H9 (cell line): ENCODE measurements around the gene CDY1. TPM values are rescaled to one million over a fixed set of nuclear protein-coding genes. Genes with fewer than 3 reads are reported as not detected.
"Not testable (repeated sequence)": the region's sequence is repeated elsewhere in the genome, so short reads cannot be mapped to it uniquely, and the experiment has no call there.

Experiments
- DNase-seq: peaks from one replicate; pipeline ENCODE4 v3.0.0-alpha.2; 2017
- H2AFZ ChIP-seq: one replicate; pipeline ENCODE4 v1.6.1; 2013; ENCODE audit warnings: mild to moderate bottlenecking, low read length, control low read depth, moderate library complexity
- H2AK5ac ChIP-seq: 2 replicates; pipeline ENCODE4 v1.6.1; 2013; ENCODE audit warnings: low read length, control low read depth, mixed read lengths; ENCODE audit not compliant: insufficient read length
- H2BK120ac ChIP-seq: one replicate; pipeline ENCODE4 v1.6.1; 2013; ENCODE audit warnings: low read depth, mild to moderate bottlenecking, low read length, control low read depth, inconsistent platforms; ENCODE audit not compliant: poor library complexity, severe bottlenecking
- H2BK12ac ChIP-seq: 2 replicates; pipeline ENCODE4 v1.6.1; 2013; ENCODE audit warnings: low read length, control low read depth, mixed read lengths, low read depth; ENCODE audit not compliant: insufficient read length
- H2BK15ac ChIP-seq: 2 replicates; pipeline ENCODE4 v1.6.1; 2013; ENCODE audit warnings: low read depth, low read length, control low read depth
- H2BK20ac ChIP-seq: one replicate; pipeline ENCODE4 v1.6.1; 2013; ENCODE audit warnings: low read depth, mild to moderate bottlenecking, low read length, control low read depth, inconsistent platforms; ENCODE audit not compliant: poor library complexity, severe bottlenecking
- H2BK5ac ChIP-seq: 2 replicates; pipeline ENCODE4 v1.6.1; 2013; ENCODE audit warnings: low read length, control low read depth, mixed read lengths; ENCODE audit not compliant: insufficient read length
- H3K14ac ChIP-seq: 2 replicates; pipeline ENCODE4 v1.6.1; 2013; ENCODE audit warnings: low read length, control low read depth; ENCODE audit not compliant: insufficient read depth
- H3K18ac ChIP-seq: 2 replicates; pipeline ENCODE4 v1.6.1; 2013; ENCODE audit warnings: low read depth, mild to moderate bottlenecking, mixed read lengths, low read length, control low read depth; ENCODE audit not compliant: insufficient read length
- H3K23ac ChIP-seq: 2 replicates; pipeline ENCODE4 v1.6.1; 2013; ENCODE audit warnings: low read length, control low read depth, mixed read lengths, low read depth; ENCODE audit not compliant: insufficient read length
- H3K23me2 ChIP-seq: 2 replicates; pipeline ENCODE4 v1.6.1; 2013; ENCODE audit warnings: low read depth, mild to moderate bottlenecking, mixed read lengths, low read length, control low read depth; ENCODE audit not compliant: insufficient read length, poor library complexity, severe bottlenecking
- H3K27ac ChIP-seq: 2 replicates; pipeline ENCODE4 v1.5.1; 2013; ENCODE audit warnings: low read length, control low read depth, mixed read lengths, low read depth; ENCODE audit not compliant: insufficient read length
- H3K27me3 ChIP-seq: 2 replicates; pipeline ENCODE4 v1.6.1; 2013; ENCODE audit warnings: low read length, control low read depth, inconsistent platforms; ENCODE audit not compliant: insufficient read depth
- H3K4ac ChIP-seq: 2 replicates; pipeline ENCODE4 v1.6.1; 2013; ENCODE audit warnings: low read depth, mild to moderate bottlenecking, control low read depth, inconsistent platforms, low read length, moderate library complexity
- H3K4me1 ChIP-seq: 2 replicates; pipeline ENCODE4 v1.6.1; 2013; ENCODE audit warnings: low read length, control low read depth, inconsistent platforms; ENCODE audit not compliant: insufficient read depth
- H3K4me2 ChIP-seq: 2 replicates; pipeline ENCODE4 v1.6.1; 2013; ENCODE audit warnings: low read length, control low read depth, mixed read lengths; ENCODE audit not compliant: insufficient read length, insufficient read depth
- H3K56ac ChIP-seq: 2 replicates; pipeline ENCODE4 v1.6.1; 2013; ENCODE audit warnings: low read depth, mild to moderate bottlenecking, mixed read lengths, low read length, control low read depth; ENCODE audit not compliant: insufficient read length
- H3K79me1 ChIP-seq: 2 replicates; pipeline ENCODE4 v1.6.1; 2013; ENCODE audit warnings: low read depth, mild to moderate bottlenecking, moderate library complexity, low read length, control low read depth, inconsistent platforms; ENCODE audit not compliant: insufficient read depth, poor library complexity, severe bottlenecking
- H3K79me2 ChIP-seq: 2 replicates; pipeline ENCODE4 v1.6.1; 2013; ENCODE audit warnings: low read length, control low read depth, inconsistent platforms; ENCODE audit not compliant: insufficient read depth
- H3K9ac ChIP-seq: 2 replicates; pipeline ENCODE4 v1.6.1; 2013; ENCODE audit warnings: low read length, control low read depth, mixed read lengths; ENCODE audit not compliant: insufficient read length; ENCODE audit errors: extremely low read depth
- H3K9me3 ChIP-seq: one replicate; pipeline ENCODE4 v1.6.1; 2013; ENCODE audit warnings: low read depth, low read length, inconsistent platforms; ENCODE audit not compliant: control insufficient read depth
- H3T11ph ChIP-seq: one replicate; pipeline ENCODE4 v1.6.1; 2013; ENCODE audit warnings: mild to moderate bottlenecking, low read length, control low read depth, inconsistent platforms
- H4K20me1 ChIP-seq: one replicate; pipeline ENCODE4 v1.6.1; 2013; ENCODE audit not compliant: control insufficient read depth, insufficient read length, insufficient read depth
- H4K5ac ChIP-seq: 2 replicates; pipeline ENCODE4 v1.6.1; 2013; ENCODE audit warnings: low read depth, mild to moderate bottlenecking, mixed read lengths, low read length, control low read depth; ENCODE audit not compliant: insufficient read length
- H4K8ac ChIP-seq: replicated peaks from 2 replicates; pipeline ENCODE4 v1.6.1; 2013; ENCODE audit warnings: low read length, control low read depth, mixed read lengths, low read depth; ENCODE audit not compliant: insufficient read length
- H4K91ac ChIP-seq: 2 replicates; pipeline ENCODE4 v1.6.1; 2013; ENCODE audit warnings: low read depth, mild to moderate bottlenecking, moderate library complexity, mixed read lengths, low read length, control low read depth; ENCODE audit not compliant: insufficient read length
- H3K27ac Mint-ChIP-seq, 3 experiments: 2 replicates in 2 of 3; 3 replicates in 1 of 3; pipeline ENCODE4 v1.8.0; 2020 to 2021; ENCODE audit warnings: mixed read lengths in 3 of 3, mild to moderate bottlenecking in 1 of 3, moderate library complexity in 1 of 3
- H3K27me3 Mint-ChIP-seq: 2 replicates; pipeline ENCODE4 v1.8.0; 2021; ENCODE audit warnings: low read depth, mild to moderate bottlenecking, moderate library complexity, mixed read lengths
- H3K36me3 Mint-ChIP-seq, 3 experiments: 2 replicates in 2 of 3; 3 replicates in 1 of 3; pipeline ENCODE4 v1.8.0; 2020 to 2021; ENCODE audit warnings: low read depth in 3 of 3, mixed read lengths in 3 of 3; ENCODE audit not compliant: insufficient read depth in 1 of 3
- H3K4me1 Mint-ChIP-seq, 2 experiments: 2 replicates each; pipeline ENCODE4 v1.8.0; 2020; ENCODE audit warnings: mixed read lengths in 2 of 2
- H3K4me3 Mint-ChIP-seq, 2 experiments: 2 replicates in 1 of 2; 3 replicates in 1 of 2; pipeline ENCODE4 v1.8.0; 2020 to 2021; ENCODE audit warnings: mild to moderate bottlenecking in 2 of 2, mixed read lengths in 2 of 2, moderate library complexity in 1 of 2
- H3K9me3 Mint-ChIP-seq, 2 experiments: 2 replicates in 1 of 2; 3 replicates in 1 of 2; pipeline ENCODE4 v1.8.0; 2020; ENCODE audit warnings: mild to moderate bottlenecking in 2 of 2, mixed read lengths in 2 of 2, moderate library complexity in 1 of 2
- WGBS: extraction: QIAGEN DNeasy Blood & Tissue Kit; methylation state at CpG from one replicate; pipeline ENCODE4 v1.1.7; 2013; ENCODE audit warnings: missing lambda C conversion rate, low lambda C conversion rate, mixed read lengths; ENCODE audit not compliant: insufficient read length; ENCODE audit errors: extremely low coverage; 5-methylcytosine and 5-hydroxymethylcytosine counted together
- total RNA-seq: library from RNA; stranded (reverse); gene quantifications from 2 replicates; pipeline ENCODE4 v1.2.1, GENCODE V29; 2021

Gene CDY1
- total RNA-seq, 1 experiment from 2014 or later = not detected

DNA sequence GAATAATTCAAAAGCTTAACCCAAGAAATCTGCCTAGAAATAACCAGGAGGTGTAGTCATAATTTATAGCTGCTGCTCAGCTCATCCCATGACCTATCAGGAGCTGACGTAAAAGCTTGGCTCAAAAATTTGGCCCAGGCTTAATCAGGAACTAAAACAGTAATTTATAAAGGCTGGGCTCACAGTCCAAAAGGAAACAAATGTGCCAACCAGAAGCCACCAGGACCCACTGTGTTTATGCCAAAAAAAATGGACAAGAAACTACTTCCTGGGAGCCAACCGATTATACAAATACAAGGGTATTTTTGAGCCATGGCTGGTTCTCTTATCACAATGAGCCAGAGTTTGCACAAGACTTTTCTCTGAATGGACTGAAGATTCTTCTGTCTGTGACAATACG is 17.9 kb downstream of the CDY1 start:
- H4K20me1 ChIP-seq, H4K5ac ChIP-seq, H3K23ac ChIP-seq, H3T11ph ChIP-seq, H2BK12ac ChIP-seq, DNase-seq, H3K27me3 Mint-ChIP-seq, H3K9ac ChIP-seq, H3K79me1 ChIP-seq, H3K4me2 ChIP-seq, H3K4me3 Mint-ChIP-seq, H2AK5ac ChIP-seq, H3K18ac ChIP-seq, H3K36me3 Mint-ChIP-seq, H2BK5ac ChIP-seq, H3K27me3 ChIP-seq, H2BK15ac ChIP-seq, H2BK120ac ChIP-seq, H3K56ac ChIP-seq, H3K27ac Mint-ChIP-seq, H3K4me1 ChIP-seq, H3K23me2 ChIP-seq, H3K79me2 ChIP-seq, H4K91ac ChIP-seq, H3K4ac ChIP-seq, H3K27ac ChIP-seq, H4K8ac ChIP-seq, H3K9me3 ChIP-seq, H2AFZ ChIP-seq, H3K4me1 Mint-ChIP-seq, H3K14ac ChIP-seq, H2BK20ac ChIP-seq, H3K9me3 Mint-ChIP-seq: not testable (repeated sequence)
- no CpG with 5 or more reads among the region's 3 CpGs for WGBS

DNA sequence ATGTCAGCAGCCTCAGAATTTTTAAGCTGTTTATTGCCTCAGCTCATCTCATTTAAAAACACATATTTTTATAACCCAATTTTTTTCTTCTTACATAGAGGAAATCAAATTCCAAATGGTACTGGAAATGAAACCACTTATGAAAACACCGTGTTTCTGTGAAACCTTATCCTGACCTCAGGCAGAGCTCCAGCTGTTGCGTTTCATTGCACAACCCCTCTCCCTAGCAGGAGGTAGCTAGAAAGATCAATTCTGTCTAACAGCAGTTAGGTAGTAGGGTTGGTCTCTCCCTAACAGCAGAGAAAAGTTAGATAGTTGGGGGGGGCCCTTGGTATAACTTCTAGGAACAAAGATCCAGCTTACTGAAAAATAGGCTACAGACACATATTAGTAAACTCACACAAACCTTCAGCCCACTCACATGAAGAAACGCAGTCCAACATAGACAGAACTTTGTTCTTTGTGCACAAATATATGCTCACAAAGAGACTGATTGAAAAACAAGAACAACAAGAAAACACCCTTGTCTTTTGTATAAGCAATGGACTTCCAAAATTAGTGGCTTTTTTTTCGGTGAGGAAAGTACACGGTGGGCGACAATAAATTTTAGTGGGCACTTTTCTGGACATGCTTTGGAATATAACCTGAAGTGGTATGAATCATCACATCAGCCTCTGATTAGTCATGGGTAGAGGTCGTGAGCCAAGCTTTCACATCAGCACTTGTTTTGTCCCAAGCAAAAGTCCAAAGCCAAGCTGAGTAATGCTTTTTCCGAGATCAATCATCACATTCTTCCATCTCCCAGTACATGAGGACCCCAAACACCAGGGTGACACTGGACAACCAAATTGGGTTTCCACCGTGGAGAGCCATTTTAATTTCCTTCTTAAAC is 21.4 kb downstream of the CDY1 start:
- not testable (repeated sequence) for H4K8ac ChIP-seq, H3K9ac ChIP-seq, H3K9me3 ChIP-seq, H2BK120ac ChIP-seq, H4K5ac ChIP-seq, H3K23ac ChIP-seq, H3K27ac ChIP-seq, H3K36me3 Mint-ChIP-seq, H3K18ac ChIP-seq, H3T11ph ChIP-seq, H2AFZ ChIP-seq, H3K23me2 ChIP-seq, H3K56ac ChIP-seq, H3K4me3 Mint-ChIP-seq, DNase-seq, H3K9me3 Mint-ChIP-seq, H3K79me1 ChIP-seq, H3K4ac ChIP-seq, H4K91ac ChIP-seq, H2AK5ac ChIP-seq, H2BK20ac ChIP-seq, H3K4me1 ChIP-seq, H3K14ac ChIP-seq, H2BK15ac ChIP-seq, H3K27me3 ChIP-seq, H3K4me1 Mint-ChIP-seq, H2BK5ac ChIP-seq, H4K20me1 ChIP-seq, H3K27ac Mint-ChIP-seq, H3K79me2 ChIP-seq, H3K27me3 Mint-ChIP-seq, H2BK12ac ChIP-seq, H3K4me2 ChIP-seq
- WGBS = no CpG with 5 or more reads among the region's 9 CpGs
